ENCODE data around the gene FBF1.

The FBF1 gene

DNA sequence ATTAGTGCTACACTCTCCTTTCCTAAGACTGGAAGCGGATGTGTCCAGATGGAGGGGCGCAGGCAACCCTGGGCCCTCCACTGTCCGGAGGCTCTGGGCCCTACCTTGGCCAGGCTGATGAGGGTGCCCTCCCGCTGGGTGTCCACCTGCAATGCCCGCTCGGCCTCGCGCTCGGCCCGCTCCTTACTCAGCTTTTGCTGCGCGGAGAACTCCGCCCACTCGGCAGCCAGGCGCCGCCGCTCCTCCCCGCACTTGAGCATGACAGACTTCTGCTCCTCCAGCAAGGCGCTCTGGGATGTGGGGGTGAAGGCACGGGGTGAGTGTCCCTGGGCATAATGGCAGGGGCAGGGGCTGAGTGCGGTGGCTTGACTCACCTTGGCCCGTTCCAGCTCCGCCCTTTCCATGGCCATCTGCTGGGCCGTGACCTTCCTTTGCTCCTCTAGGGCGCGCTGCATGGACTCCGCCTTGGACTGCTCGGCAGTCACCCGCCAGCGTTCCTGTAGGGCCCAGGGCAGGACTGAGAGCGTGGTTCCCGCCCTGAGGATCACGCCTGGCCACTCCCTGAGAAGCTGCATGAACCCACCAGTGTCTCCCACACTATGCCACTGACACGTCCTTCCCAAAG lies 26.1 kb downstream of the FBF1 start:
- DNase-seq: no peak

DNA sequence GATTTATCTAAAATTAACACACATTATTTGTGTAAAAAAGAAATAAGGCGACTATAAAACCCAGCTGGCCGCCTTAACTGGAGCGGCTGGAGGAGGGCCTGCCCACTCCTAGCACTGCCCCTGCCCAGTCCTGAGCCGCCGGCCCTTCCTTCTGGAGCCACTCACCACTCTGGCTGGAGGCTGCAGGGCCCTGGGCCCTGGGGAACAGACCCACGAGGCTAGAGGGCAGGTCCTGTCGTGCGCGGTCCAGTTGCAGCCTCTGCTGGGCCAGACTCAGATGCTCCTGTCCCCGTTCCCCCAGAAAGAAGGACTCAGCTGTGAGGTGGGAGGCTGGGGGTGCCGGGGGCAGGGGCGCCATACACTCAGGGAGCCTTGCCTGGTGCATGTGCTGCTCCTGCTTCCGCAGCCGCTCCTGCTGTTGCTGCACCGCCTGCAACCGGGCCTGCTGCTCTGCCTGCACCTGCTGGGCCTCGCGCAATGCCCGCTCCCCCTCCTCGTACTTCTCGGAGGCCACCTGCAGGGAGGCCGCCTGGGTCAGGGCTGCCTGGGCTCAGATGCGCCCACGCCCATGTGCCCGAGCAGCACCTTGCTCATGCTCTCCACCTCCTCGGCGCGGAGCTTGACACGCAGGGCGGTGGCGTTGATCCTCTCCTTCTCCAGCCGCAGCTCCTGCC lies 27.2 kb downstream of the FBF1 start:
- DNase-seq: no peak

DNA sequence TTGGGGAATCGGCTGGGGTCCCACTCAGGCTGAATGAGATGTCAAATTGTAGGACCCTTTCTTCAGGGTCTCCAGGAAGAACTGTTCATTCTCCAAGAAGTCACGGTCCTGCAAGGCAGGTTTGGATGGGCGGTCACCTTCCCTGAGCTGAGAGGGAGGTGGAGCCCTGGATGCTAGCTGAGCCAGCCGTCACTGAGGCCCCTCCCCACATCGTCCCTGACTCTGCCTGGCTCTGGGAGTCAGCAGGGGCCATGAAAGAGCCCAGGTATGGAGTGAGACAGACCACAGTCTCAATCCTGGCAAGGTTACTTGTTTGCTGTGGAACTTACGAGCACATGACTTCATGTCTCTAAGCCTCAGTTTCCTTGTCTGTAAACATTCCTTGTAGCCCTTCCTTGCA lies 30.1 kb downstream of the FBF1 start:
- no peak for DNase-seq

DNA sequence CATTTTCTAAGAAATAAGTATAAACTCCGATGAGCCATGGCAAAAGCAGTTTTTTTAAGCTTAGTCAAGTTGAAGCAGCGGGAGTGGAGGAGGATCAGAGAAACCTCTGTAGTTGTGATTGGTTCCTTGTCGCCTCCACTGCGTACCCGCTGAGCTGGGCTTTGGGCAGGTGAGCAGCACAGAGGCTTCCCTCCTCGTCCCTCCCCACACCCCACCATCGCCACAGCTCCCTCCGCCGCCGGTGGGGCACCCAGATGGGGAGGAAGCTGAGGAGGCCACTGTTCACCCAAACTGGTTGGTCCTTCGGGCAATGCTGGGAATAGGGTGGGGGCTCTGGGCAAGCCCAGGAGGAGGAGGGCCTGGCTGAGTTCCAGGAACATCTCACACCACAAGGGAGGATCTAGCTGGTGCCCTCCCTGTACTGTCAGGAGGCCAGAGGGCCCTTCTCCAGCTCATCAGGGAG lies 31.0 kb downstream of the FBF1 start:
- DNase-seq: no peak

DNA sequence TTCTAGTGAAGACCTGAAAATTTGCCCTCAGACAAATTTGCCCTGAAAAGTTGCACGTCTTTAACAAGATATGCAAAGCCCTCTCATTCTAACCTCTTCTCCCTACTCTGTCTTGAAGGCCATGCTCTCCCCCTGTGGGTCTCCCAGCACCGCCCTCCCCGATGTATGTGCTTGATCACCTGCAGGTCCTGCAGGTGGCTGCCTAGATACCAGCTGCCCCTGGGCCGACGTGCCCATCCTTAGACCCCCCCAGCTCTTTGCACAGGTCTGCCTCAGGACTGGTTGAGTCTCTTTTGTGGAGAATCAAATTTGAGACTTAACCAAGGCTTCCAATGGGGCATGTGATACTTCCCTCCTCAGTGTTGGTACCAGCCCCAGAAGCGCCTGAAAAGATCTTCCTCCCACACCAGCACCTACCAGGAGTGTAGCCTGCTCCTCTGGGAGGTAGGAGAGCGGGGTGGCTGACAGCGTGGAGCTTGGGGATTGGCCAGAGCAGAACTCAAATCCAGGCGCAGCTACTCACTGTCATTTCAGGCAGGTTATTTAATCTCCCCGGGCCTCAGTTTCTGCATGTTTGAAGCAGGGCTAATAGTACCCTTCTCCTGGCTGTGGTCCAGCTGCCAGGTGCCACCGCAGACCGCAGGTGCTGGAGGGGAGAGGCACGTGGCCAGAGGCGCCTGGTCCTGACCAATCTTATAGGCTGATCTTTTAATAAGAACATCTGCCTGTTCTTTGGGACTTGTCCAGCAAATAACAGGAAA lies 31.6 kb downstream of the FBF1 start:
- no peak for DNase-seq

DNA sequence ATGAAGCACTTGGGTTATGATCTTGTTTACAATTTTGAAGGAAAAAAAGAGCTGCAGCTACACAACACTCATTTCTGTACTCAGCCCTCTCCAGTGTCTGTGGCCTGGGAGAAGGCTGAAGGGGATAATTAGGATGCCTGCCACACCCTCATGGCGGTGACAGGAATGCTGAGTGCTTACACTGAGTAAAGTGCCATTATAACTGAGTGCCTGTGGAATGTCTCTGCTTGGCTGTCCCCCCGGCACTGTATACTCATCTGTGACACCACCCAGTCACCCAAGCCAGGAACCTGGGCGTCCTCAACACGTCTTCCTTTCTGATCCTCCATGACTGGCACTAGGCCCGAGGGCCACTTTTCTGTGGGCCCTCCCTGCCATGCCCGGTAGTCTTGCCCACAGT lies 32.6 kb downstream of the FBF1 start:
- DNase-seq: no peak

DNA sequence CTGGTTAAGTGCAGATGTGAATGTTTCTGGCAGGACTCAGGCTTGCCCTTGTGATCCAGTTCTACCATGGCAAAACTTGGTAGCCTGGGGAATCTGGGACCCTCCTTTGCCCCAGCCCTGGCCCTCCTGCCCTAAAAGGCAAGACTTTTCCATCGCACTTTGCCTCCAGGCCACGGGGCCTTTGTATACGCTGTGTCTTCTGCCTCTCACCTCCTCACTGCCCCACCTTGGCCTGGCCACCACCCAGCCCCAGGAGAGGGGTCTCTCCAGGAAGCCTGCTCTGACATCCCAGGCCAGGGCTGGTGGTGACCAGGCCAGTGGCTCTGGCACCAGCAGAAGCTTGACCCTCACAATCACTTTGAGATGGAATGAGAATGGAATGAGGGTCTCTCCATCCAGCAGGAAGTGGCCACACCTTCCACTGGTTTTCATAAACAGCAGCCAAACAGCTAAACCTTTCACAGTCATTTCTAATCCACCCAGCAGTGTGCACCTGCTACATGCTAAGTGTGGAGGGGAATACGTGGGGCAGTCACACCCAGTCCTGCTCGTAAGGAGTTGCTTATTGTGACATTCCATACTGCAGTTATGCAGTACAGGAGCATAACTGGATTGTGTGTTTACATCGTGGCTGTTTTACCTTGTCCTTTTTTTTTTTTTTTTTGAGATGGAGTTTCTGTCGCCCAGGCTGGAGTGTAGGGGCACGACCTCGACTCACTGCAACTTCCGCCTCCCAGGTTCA lies 34.5 kb downstream of the FBF1 start:
- no peak for DNase-seq

DNA sequence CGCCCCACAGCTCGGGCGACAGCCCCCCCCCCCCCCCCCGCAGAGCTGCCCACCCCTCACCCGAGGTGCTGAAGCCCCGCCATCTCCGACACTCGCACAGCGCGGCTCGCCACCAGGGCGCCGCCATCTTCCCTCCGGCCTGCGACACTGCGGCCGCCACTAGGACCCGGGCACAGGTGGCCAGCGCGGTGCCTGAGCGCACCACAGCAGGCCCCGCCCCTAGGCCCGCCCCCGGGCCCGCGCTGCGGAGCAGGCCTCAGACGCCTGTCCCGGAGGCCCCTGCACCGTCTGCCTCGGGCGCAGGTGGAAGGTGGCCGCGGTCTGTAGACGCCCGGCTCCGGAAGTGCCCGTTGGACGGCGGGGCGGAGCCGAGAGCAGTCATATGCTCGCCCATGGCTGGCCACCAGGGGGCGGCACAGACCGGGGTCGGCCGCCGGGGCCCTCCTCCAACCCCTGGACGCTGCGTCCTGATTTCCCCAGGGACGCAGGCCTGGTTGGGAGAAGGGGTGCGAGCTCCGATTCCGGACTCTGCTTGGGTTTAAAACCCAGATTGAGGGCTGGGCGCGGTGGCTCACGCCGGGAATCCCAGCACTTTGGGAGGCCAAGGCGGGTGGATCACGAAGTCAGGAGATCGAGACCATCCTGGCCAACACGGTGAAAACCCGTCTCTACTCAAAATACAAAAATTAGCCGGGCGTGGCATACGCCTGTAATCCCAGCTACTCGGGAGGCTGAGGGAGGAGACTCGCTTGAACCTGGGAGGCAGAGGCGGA lies 35.9 kb downstream of the FBF1 start, which contains the start of gene MRPL38:
TSS of gene MRPL38 (minus strand) at position 136 of the 773 bp plus-strand sequence. CDS start at position 127, 9 bp downstream.
- DNase-seq: peak; percentile 89

DNA sequence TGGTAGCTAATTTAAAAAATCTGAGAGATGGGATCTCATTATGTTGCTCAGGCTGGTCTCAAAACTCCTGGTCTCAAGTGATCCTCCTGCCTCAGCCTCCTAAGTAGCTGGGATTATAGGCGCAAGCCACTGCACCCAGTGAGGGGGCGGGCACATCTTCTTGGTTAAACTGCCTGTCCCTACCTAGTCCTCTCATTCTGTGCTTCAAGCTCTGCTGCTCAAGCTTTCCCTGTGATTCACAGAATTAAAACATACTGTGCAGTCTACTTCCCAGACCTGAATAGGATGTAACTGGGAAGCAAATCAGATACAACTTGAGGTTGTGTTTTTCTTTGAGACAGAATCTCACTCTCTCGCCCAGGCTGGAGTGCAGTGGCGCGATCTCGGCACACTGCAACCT lies 38.4 kb downstream of the FBF1 start:
- no peak for DNase-seq

DNA sequence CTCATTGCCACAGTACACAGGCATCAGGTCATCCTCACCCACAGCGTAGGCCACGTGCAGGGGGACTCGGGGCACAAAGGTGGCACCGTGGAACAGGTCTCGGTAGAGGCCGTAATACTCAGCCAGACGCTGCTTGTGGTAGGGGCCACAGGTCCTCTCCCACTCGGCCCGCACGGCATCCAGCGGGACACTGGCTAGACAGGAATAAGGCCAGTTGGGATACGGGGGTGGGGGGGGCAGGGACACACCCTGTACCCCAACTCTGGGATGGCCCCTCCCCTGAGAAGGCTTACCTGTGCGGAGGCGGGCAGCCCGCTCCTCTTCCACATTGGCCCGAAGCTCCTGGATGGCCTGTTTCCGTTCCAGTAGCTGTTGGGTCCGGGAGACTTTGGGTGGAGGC lies 39.1 kb downstream of the FBF1 start:
- DNase-seq: no peak

DNA sequence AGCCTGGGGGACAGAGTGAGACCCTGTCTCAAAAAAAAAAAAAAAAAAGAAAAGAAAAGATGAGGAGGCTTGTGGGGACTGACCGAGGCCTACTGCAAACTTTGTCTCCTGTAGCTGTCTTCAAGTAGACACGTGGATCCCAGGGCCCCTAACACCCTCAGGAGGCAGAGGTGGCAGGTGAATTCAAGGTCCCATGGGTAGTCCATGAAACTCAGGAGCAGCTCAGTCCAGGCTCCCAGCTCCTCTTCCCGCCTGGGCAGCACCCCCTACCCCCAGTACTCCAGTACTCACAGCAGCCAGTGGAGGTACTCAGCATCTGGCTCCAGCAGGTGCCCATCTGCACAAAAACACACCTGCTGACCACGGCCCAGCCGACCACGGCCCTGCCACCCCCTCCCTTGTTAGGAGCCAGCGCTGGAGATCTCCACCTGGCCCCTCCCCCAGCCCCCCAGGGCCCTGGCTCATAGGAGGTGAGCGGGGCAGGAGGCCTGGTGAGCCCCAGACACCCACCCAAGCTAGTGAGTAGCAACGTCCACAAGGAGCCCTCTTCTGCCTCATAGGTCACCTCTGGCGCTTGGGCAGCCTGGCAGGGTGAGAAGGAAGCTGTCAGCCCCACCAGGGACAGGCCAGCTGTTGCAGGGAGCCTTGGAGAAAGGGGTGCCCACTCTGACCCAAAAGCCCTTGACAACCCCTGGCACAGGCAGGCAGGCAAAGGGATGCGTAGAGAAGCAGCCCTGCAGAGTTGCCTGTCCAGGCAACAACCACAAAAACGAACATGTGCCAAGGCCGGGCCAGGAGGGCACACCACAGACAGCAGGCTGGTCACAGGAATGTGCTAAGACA lies 39.9 kb downstream of the FBF1 start:
- no peak for DNase-seq

DNA sequence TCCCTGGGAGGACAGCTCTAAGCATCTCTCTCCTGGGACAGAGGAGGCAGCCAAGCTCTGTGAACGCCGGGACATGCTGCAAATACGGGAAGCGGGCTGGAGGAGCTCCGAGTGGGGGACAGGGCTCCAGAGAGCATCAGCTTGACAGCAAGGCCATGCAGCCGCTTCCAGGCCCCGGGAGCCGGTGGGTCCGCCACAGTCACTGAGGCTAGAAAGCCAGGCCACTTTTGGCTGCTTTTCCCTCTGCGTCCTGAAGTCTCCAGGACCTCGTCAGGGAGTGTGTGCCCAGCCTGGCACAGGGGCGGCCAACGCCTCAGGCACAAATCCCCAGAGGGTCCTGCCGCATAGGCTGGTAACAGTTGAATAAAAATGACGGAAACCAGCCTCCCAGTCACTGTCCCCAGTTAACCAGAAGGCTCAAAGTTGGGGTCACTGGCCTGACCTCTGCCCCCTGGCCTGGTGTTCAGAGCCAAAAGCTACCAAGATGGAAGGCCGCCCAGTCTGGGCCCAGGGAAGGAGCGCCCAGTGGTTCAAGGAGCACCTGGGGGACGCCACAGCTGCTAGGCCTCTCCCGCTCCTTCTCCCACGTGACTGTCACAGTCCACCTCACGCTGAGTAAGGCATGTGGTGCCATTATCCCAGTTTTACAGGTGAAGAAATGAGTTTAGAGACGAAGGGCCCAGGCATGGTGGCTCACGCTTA lies 40.9 kb downstream of the FBF1 start:
- no peak for DNase-seq

DNA sequence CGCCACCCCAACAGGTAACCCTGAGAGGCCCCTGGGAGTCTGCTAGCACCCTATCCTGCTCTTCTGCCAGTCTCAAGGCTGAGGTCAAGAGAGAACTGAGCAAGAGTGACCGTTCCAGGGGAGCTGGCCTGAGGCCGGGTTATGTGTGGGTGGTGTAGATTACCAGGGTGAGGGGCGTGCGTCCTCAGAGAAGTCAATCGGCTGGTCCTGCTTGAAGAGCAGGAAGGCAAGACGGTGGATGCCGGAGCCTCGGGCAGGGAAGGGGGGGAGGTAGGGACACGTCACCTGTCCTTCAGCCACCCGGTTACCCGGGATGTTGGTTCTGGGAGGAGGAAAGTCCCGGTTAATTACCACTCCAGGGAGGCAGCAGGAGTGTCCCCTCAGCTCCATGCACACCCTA lies 41.5 kb downstream of the FBF1 start:
- no peak for DNase-seq

DNA sequence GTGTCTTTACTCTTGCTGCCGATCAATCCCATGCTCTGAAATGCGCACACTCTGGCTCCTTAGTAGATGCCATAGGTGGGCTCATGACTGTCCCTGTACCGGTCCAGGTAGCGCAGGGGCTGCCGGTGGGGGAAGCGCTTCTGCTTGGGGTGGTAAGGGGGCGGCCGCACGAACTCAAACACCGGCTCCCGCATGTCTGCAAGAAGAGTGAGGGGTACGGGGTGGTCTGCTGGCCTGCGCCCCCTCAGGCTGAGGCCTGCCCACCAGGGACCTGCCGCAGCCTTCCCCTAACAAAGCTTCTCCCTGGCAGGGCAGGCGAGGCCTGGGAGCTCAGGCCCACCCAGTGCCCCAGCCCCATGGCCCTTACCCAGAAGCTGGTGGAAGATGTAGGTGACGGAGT lies 42.1 kb downstream of the FBF1 start:
- no peak for DNase-seq

DNA sequence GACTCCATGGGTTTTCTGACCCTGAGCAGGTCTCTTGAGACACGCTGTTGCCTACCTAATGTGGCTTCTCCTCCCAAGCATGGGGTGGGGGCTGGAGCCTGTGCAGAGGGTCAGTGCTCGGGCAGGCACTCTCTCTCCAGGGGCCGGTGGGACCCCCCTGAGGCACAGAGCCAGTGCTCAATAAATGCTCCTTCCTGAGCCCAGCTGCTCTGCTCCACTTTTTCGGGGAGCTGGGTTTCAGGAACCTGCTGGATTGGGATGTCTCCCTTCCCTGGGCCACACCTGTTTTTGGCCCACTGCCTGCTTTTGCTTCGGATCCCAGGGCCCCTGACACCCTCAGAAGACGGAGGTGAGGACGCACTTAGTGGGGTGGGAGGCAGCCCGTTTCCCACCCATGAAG lies 42.8 kb downstream of the FBF1 start:
- DNase-seq: no peak

DNA sequence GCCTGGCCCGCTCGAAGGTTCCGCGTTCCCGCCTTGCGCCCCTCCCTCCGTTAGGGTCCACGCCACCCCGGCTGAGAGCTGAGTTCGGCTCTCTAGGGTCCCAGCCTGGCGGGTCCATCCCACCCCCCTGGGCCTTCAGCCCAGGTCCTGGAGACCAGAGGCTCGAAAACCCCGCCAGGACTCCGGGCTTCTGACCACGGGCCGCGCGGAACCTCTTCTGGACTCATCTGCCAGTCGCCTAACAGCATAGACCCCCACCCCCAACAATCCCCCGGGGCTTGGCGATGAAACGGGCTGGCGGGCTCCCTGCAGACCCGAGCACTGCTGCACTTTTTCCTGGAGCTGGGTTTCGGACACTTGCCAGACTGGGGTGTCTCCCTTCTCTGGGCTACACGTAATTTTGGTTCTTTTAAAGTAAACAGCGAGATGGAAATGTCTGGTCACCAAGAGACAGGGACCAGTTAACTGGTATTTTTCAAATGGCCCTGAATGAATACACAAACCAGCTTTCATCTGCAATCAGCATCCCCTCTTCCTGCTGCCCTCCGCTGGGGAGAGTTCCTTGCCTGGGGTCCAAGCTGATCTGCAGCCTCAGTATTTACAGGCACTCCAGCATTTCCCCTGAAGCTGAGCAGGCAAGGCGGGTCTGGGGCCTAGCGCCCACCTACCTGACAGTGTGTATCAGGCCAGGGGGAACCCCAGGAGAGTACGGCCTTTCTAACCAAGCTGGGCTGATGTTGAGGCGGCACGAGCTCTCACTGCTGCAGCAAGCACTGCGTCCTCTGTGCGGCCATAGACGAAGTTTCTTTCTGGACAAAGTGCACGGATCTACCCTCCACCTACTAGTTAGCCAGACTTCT lies 43.5 kb downstream of the FBF1 start:
- no peak for DNase-seq

DNA sequence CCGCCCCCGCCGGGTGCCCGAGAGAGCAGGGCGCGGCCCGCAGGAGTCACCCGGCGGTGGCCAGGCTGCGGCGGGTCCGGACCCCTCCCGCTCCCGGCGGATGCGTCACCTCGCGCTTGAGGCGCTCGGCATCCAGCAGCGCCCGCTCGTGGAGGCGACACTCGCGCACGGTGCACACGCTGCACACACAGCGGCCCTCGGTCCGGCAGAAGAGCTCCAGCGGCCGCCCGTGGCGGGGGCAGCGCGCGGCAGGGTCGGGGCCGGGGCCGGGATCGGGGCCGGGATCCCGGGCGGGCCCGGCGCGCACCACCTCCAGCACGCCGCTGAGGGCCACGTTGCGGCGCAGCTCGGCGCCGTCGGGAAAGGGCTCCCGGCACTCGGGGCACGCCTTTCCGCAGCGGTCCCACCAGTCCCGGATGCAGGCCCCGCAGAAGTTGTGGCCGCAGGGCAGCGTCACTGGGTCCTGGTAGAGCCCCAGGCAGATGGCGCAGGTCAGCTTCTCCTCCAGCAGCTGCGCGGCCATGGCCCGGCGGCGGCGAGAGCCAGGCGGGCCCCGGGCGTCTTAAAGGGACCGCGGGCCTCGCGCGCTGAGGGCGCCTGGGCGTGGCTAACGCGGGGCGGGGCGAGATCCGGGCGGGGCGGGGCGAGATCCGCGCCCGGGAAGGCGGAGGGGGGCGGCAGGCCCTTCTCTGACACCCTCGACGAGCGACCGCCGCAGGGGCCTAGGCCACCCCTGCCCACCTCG lies 44.3 kb downstream of the FBF1 start, which contains the start of gene TRIM65:
TSS of gene TRIM65 (minus strand) at position 537 of the 745 bp plus-strand sequence. CDS start at position 523, 14 bp downstream.
- peak; percentile 54 for DNase-seq

DNA sequence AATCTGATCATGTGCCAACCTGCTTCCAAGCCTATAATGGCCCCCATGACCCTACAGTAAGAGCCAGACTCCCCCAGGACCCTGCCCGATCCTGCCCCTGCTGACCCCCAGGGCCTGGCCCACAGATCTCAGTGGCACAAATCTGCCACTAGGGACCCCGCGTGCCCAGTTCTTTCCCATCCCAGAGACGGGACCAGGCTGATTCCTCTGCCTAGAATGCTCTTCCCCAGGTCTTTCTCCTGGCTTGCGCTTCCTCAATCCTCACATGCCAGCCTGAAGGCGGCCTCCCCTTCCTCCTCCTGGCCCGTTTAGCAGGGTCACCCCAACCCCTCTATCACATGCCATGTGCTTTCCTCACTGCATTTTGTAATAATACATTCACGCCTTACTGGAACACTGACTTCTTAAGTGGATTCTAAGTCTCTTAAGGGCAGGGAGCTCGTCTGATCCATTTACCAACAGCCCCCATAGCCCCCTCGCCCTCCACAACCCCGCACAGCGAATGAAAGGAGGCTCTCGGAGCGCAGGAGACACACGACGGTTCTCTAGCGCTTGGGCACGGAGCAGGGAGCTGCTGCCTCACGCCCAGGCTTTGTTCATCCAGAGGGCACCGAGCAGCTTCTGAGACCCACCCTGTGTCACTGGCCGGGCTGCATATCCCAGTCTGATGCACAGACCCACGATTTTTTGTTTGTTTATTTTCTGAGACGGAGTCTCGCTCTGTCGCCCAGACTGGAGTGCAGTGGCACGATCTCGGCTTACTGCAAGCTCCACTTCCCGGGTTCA lies 45.3 kb downstream of the FBF1 start:
- no peak for DNase-seq
